GM18526 (cell line): Measurements from ENCODE around the gene FCHO2.

Source experiments
- POLR2A ChIP-seq: IDR thresholded peaks from 3 replicates; pipeline ENCODE4 v1.6.1; 2011; ENCODE audit not compliant: insufficient read length; ENCODE audit errors: extremely low read depth

Gene FCHO2

GRCh38 chr5:72955768-72956323, at the start of gene FCHO2:
TSS of gene FCHO2 (plus strand) at chr5:72956041. CDS start at chr5:72956097, 56 bp downstream.
- no peak for TF ChIP-seq POLR2A

GRCh38 chr5:72906806-72907205, 49.0 kb upstream of the FCHO2 start:
- TF ChIP-seq POLR2A: no peak

GRCh38 chr5:72908664-72909063, 47.2 kb upstream of the FCHO2 start:
- TF ChIP-seq POLR2A: no peak

- TF ChIP-seq POLR2A: no peak
These were observed 38.5 kb upstream of the FCHO2 start for GRCh38 chr5:72917371-72917776.

GRCh38 chr5:72920690-72921502, 34.9 kb upstream of the FCHO2 start:
- TF ChIP-seq POLR2A: no peak

GRCh38 chr5:72921886-72922285, 34.0 kb upstream of the FCHO2 start:
- no peak for TF ChIP-seq POLR2A

- TF ChIP-seq POLR2A: no peak
These were observed 33.4 kb upstream of the FCHO2 start for GRCh38 chr5:72922422-72922821.

- no peak for TF ChIP-seq POLR2A
These were observed 30.4 kb upstream of the FCHO2 start for GRCh38 chr5:72925336-72926010.

- TF ChIP-seq POLR2A: no peak
These were observed 18.9 kb upstream of the FCHO2 start for GRCh38 chr5:72936893-72937292.

- TF ChIP-seq POLR2A: no peak
These were observed 18.3 kb upstream of the FCHO2 start for GRCh38 chr5:72937517-72938061.

- TF ChIP-seq POLR2A: no peak
These were observed 17.6 kb upstream of the FCHO2 start for GRCh38 chr5:72938206-72938605.

- no peak for TF ChIP-seq POLR2A
These were observed 15.8 kb upstream of the FCHO2 start for GRCh38 chr5:72940082-72940481.

GRCh38 chr5:72943307-72943706, 12.5 kb upstream of the FCHO2 start:
- TF ChIP-seq POLR2A: no peak

- TF ChIP-seq POLR2A: no peak
These were observed 8.3 kb upstream of the FCHO2 start for GRCh38 chr5:72947498-72947897.

- no peak for TF ChIP-seq POLR2A
These were observed 6.4 kb upstream of the FCHO2 start for GRCh38 chr5:72949481-72949880.

- TF ChIP-seq POLR2A: no peak
These were observed 4.0 kb upstream of the FCHO2 start for GRCh38 chr5:72951671-72952468.

GRCh38 chr5:72954389-72954788, 1.5 kb upstream of the FCHO2 start:
- TF ChIP-seq POLR2A: no peak
